Fibroblast of the aortic adventitia (primary cell): ENCODE data around the gene PROCA1. TPM values are rescaled to one million over a fixed set of nuclear protein-coding genes. Genes with fewer than 3 reads are reported as not detected.

Experiments used
- DNase-seq: peaks from one replicate; pipeline ENCODE4 v3.0.0-alpha.2; 2010; ENCODE audit warnings: low read depth
- H3K4me3 ChIP-seq: 2 replicates; pipeline ENCODE4 v1.5.1; 2011; ENCODE audit warnings: low read depth, mild to moderate bottlenecking, control low read depth, low read length, moderate library complexity
- total RNA-seq: library from RNA; depleted of rRNA; stranded (reverse); fragments of >200 nt; gene quantifications from 2 replicates; pipeline ENCODE4 v1.2.3, GENCODE V29; 2012; ENCODE audit warnings: low replicate concordance
- TF ChIP-seq, protein P1 (sequence below): IDR thresholded peaks from 2 replicates; pipeline ENCODE4 v1.5.1; 2011; ENCODE audit warnings: mild to moderate bottlenecking, low read length, control low read depth, inconsistent platforms; ENCODE audit not compliant: insufficient read depth

The PROCA1 gene
- total RNA-seq, 1 donor = 1.5 TPM

DNA sequence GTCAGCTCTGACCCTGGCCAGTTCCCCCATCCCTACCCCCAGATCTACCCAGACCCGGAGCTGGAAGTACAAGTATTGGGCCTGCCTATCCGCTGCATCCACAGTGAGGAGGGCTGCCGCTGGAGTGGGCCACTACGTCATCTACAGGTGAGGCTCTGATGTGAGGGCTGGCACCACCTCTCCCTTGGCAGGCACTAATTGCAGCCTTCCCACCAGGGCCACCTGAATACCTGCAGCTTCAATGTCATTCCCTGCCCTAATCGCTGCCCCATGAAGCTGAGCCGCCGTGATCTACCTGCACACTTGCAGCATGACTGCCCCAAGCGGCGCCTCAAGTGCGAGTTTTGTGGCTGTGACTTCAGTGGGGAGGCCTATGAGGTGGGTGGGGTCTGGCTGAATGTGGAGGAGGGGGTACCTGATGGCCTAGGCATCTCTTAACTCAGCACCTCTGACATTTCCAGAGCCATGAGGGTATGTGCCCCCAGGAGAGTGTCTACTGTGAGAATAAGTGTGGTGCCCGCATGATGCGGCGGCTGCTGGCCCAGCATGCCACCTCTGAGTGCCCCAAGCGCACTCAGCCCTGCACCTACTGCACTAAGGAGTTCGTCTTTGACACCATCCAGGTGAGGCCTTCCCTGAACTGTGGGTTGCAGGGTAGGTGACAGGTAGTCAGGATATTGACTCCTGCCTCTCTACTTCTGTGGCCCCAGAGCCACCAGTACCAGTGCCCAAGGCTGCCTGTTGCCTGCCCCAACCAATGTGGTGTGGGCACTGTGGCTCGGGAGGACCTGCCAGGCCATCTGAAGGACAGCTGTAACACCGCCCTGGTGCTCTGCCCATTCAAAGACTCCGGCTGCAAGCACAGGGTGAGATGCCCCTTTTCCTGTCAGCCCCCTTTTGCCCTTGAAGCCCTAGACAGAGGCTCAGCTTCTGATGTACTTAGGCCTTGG, 36.4 kb upstream of the PROCA1 start:
- TF ChIP-seq, protein P1, sequence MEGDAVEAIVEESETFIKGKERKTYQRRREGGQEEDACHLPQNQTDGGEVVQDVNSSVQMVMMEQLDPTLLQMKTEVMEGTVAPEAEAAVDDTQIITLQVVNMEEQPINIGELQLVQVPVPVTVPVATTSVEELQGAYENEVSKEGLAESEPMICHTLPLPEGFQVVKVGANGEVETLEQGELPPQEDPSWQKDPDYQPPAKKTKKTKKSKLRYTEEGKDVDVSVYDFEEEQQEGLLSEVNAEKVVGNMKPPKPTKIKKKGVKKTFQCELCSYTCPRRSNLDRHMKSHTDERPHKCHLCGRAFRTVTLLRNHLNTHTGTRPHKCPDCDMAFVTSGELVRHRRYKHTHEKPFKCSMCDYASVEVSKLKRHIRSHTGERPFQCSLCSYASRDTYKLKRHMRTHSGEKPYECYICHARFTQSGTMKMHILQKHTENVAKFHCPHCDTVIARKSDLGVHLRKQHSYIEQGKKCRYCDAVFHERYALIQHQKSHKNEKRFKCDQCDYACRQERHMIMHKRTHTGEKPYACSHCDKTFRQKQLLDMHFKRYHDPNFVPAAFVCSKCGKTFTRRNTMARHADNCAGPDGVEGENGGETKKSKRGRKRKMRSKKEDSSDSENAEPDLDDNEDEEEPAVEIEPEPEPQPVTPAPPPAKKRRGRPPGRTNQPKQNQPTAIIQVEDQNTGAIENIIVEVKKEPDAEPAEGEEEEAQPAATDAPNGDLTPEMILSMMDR = no peak
- no peak overlapping the region for H3K4me3 ChIP-seq
- no peak for DNase-seq

GRCh38 chr17:28747051-28747691, 35.5 kb upstream of the PROCA1 start:
- TF ChIP-seq, protein P1 = no peak
- no peak overlapping the region for H3K4me3 ChIP-seq
- no peak for DNase-seq

DNA sequence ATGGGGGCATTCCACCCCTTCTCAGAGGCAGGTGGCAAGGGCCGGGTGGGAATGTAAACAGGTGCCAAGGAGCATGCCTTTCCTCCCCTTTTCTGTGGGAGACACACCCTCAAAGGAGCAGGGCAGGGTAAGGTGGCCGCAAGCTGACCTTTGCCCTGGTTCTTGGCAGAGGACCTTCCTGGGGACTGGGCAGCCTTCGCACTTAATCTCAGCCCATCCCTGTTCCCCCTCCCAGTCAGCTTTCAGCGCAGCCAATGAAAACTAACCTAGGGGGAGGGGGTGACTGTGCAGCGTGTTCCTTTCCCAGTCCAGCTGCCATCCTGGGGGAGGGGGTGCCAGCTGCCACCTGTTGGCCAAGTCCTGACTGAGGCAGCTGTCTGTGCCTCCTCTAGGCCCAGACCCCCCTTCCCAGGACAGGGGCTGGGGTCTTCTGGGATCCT, 34.9 kb upstream of the PROCA1 start:
- TF ChIP-seq, protein P1 = no peak

DNA sequence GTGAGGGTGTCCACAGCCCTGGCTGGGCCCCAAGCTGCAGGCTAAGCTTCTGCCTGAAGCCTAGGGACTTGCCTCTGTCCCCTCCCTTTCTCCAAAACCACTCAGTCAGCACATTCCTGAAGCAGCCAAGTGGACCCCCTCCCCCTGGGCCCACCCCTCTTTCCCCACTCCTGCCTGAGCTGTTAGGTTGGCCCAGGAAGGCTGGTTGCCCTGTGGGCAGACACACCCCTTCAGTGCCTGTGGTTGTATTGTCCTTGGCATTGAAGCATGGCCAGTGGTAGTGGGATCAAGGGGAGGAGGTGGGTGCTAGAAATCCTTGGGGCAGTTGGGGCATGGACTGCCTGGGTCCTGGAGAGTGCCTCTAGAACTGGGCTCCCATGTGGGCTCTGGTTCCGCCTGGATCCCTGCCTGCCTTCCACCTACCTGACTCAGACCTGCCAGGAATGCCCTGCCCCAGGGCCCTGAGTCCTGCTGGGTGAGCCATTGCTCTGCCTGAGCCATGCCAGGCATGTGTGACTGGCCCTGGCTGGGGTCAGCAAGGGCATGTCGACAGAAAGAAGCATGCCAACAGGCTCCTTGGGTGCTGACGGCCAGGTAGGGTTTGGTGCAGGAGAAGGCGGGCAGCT, 34.2 kb upstream of the PROCA1 start:
- TF ChIP-seq, protein P1 = no peak
- peak overlapping the region; percentile 92 for H3K4me3 ChIP-seq
- DNase-seq = no peak

More for the DNA sequence above, 34.9 kb upstream of the PROCA1 start:
- H3K4me3 ChIP-seq = peak overlapping the region; percentile 92
- DNase-seq = no peak

GRCh38 chr17:28744972-28745785, 33.5 kb upstream of the PROCA1 start:
- H3K4me3 ChIP-seq = peak overlapping the region; percentile 92
- DNase-seq = peak; percentile 48
- TF ChIP-seq, protein P1 = no peak
